Endothelial cell of umbilical vein (primary cell): ENCODE results near the gene BCCIP. TPM values are rescaled to one million over a fixed set of nuclear protein-coding genes. Genes with fewer than 3 reads are reported as not detected.

Source experiments
- BruUV-seq: library from RNA; stranded (reverse); fragments of 400-500 nt; replicated peaks from 2 replicates; lab custom pipeline; 2021; lab: Mats Ljungman, UMichigan
- CTCF ChIA-PET: fragments of 300-600, 350-600 bp; sonication (Branson Sonifier 250); formaldehyde crosslinking; loops from one replicate; lab custom pipeline; 2021; ENCODE audit warnings: antibody characterized with exemption, inconsistent platforms; lab: Charles Lee
- POLR2A ChIA-PET: fragments of 300-600, 350-600 bp; sonication (Branson Sonifier 250); formaldehyde crosslinking; loops from one replicate; lab custom pipeline; 2021; ENCODE audit warnings: antibody characterized with exemption, inconsistent platforms; lab: Charles Lee
- DNase-seq: peaks from one replicate; pipeline ENCODE4 v3.0.0-alpha.2; 2011; ENCODE audit warnings: low read depth, low spot score
- FAIRE-seq: peaks from 2 replicates; lab custom pipeline; 2011; peaks lifted over from hg19 to GRCh38; lab: Jason Lieb, UNC
- H2AFZ ChIP-seq: 2 replicates; pipeline ENCODE4 v1.6.0; 2012; ENCODE audit warnings: low read depth, low read length, control low read depth, inconsistent platforms
- H3K27ac ChIP-seq: 2 replicates; pipeline ENCODE4 v1.5.1; 2011; ENCODE audit warnings: low read depth, mild to moderate bottlenecking, control low read depth, low read length, moderate library complexity; ENCODE audit not compliant: insufficient read depth
- H3K27me3 ChIP-seq, 2 experiments: 2 replicates each; pipeline versions ENCODE4 v1.6.0 to v1.6.1; 2011; ENCODE audit warnings: low read length in 2 of 2, mixed read lengths in 1 of 2; ENCODE audit not compliant: control insufficient read depth in 2 of 2, insufficient read depth in 2 of 2
- H3K36me3 ChIP-seq, 2 experiments: 2 replicates in 1 of 2; 3 replicates in 1 of 2; pipeline ENCODE4 v1.5.1; 2011; ENCODE audit warnings: low read length in 2 of 2, mild to moderate bottlenecking in 1 of 2, moderate library complexity in 1 of 2; ENCODE audit not compliant: control insufficient read depth in 2 of 2, insufficient read depth in 2 of 2; ENCODE audit errors: extremely low read depth in 1 of 2
- H3K4me1 ChIP-seq: 3 replicates; pipeline ENCODE4 v1.5.1; 2011; ENCODE audit warnings: mild to moderate bottlenecking, low read length; ENCODE audit not compliant: control insufficient read depth, insufficient read depth; ENCODE audit errors: extremely low read depth
- H3K4me2 ChIP-seq: 2 replicates; pipeline ENCODE4 v1.6.1; 2011; ENCODE audit warnings: low read length, control low read depth, mixed read lengths; ENCODE audit not compliant: insufficient read depth
- H3K4me3 ChIP-seq, 3 experiments: fragments of 200-600 bp in 1 of 3; sonication (generic), shearing (Covaris generic) in 1 of 3; replicated peaks in 1 of 3; 2 replicates each; pipeline ENCODE4 v1.5.1; 2011 to 2016; ENCODE audit warnings: control low read depth in 3 of 3, low read length in 3 of 3, mild to moderate bottlenecking in 2 of 3, inconsistent platforms in 1 of 3, low read depth in 1 of 3, moderate library complexity in 1 of 3; ENCODE audit not compliant: insufficient read depth in 1 of 3
- H3K79me2 ChIP-seq: 2 replicates; pipeline ENCODE4 v1.6.0; 2012; ENCODE audit warnings: low read length, inconsistent platforms; ENCODE audit not compliant: control insufficient read depth, insufficient read depth
- H3K9ac ChIP-seq: replicated peaks from 2 replicates; pipeline ENCODE3; 2011; ENCODE audit warnings: low read length, control low read depth; ENCODE audit not compliant: insufficient read depth; ENCODE audit errors: extremely low read depth
- H3K9me1 ChIP-seq: replicated peaks from 3 replicates; pipeline ENCODE4 v1.6.0; 2011; ENCODE audit warnings: mild to moderate bottlenecking, low read length; ENCODE audit not compliant: control insufficient read depth, insufficient read depth; ENCODE audit errors: extremely low read depth
- H3K9me3 ChIP-seq: replicated peaks from 2 replicates; pipeline ENCODE4 v1.5.1; 2012; ENCODE audit warnings: low read length, inconsistent platforms; ENCODE audit not compliant: control insufficient read depth, insufficient read depth
- H4K20me1 ChIP-seq: replicated peaks from 2 replicates; pipeline ENCODE3; 2011; ENCODE audit warnings: mild to moderate bottlenecking, low read length; ENCODE audit not compliant: control insufficient read depth, insufficient read depth; ENCODE audit errors: extremely low read depth
- EZH2 ChIP-seq: IDR thresholded peaks from 2 replicates; pipeline ENCODE4 v1.6.1; 2012; ENCODE audit warnings: borderline replicate concordance, low read depth, mild to moderate bottlenecking, moderate library complexity, low read length, inconsistent platforms; ENCODE audit not compliant: severe bottlenecking
- FOS ChIP-seq: IDR thresholded peaks from 2 replicates; pipeline ENCODE4 v1.6.1; 2011; ENCODE audit warnings: mild to moderate bottlenecking, low read length, moderate library complexity, borderline replicate concordance; ENCODE audit not compliant: insufficient read depth
- GATA2 ChIP-seq: IDR thresholded peaks from 2 replicates; pipeline ENCODE4 v1.7.0; 2011; ENCODE audit warnings: low read depth, mild to moderate bottlenecking, moderate library complexity, mixed read lengths, low read length; ENCODE audit not compliant: insufficient read length, insufficient read depth
- JUN ChIP-seq: IDR thresholded peaks from 2 replicates; pipeline ENCODE4 v1.6.1; 2011; ENCODE audit warnings: borderline replicate concordance, low read depth; ENCODE audit not compliant: insufficient read length, insufficient read depth
- MYC ChIP-seq: IDR thresholded peaks from one replicate; pipeline ENCODE4 v1.6.1; 2011; ENCODE audit warnings: mild to moderate bottlenecking, low read depth, low read length
- POLR2A ChIP-seq: IDR thresholded peaks from 2 replicates; pipeline ENCODE4 v1.6.1; 2012; ENCODE audit warnings: low read depth, mild to moderate bottlenecking, control low read depth, low read length
- POLR2AphosphoS5 ChIP-seq: IDR thresholded peaks from 2 replicates; pipeline ENCODE4 v1.6.1; 2012; ENCODE audit warnings: low read depth, mild to moderate bottlenecking, control low read depth, low read length, moderate library complexity; ENCODE audit not compliant: insufficient read depth
- dilution Hi-C: fragments of 300-500 bp; cut with MboI; formaldehyde crosslinking; loops from one replicate; pipeline ENCODE4 v1.15.0; 2019; ENCODE audit warnings: low sequenced_read_pairs; ENCODE audit not compliant: extremely low pct_ligation_motif_present
- intact Hi-C: fragments of 100-400 bp; cut with micrococcal nuclease; formaldehyde crosslinking; loops from one replicate; pipeline ENCODE4 v1.10.0; 2022
- polyA plus RNA-seq, 4 experiments: library from polyadenylated mRNA; depleted of rRNA in 3 of 4; stranded (reverse) in 3 of 4; unstranded in 1 of 4; fragments of >200 nt; gene quantifications; 2 replicates each; pipeline versions ENCODE4 v1.2.1 to v1.2.3, GENCODE V29; 2011 to 2012; ENCODE audit warnings: missing spikeins in 1 of 4
- total RNA-seq: library from RNA; stranded (reverse); gene quantifications from 2 replicates; pipeline ENCODE4 v1.2.3, GENCODE V29; 2021
- TF ChIP-seq, protein P1 (sequence below): IDR thresholded peaks from 2 replicates; pipeline ENCODE4 v1.6.1; 2011; ENCODE audit not compliant: insufficient read depth, insufficient read length
- TF ChIP-seq, protein P2 (sequence below), 2 donors: IDR thresholded peaks; 1 replicate in 1 of 2; 2 replicates in 1 of 2; pipeline ENCODE4 v1.5.1; 2011; ENCODE audit warnings: low read length in 2 of 2, mild to moderate bottlenecking in 2 of 2, moderate library complexity in 2 of 2, control low read depth in 1 of 2, inconsistent platforms in 1 of 2, low read depth in 1 of 2; ENCODE audit not compliant: insufficient read depth in 1 of 2; ENCODE audit errors: extremely low read depth in 1 of 2

BCCIP gene
- total and polyA plus RNA-seq, 2 donors (not counting 3 experiments of a cell fraction or from before 2014, with no cell fraction given), result 14.5 to 73.5 TPM

DNA sequence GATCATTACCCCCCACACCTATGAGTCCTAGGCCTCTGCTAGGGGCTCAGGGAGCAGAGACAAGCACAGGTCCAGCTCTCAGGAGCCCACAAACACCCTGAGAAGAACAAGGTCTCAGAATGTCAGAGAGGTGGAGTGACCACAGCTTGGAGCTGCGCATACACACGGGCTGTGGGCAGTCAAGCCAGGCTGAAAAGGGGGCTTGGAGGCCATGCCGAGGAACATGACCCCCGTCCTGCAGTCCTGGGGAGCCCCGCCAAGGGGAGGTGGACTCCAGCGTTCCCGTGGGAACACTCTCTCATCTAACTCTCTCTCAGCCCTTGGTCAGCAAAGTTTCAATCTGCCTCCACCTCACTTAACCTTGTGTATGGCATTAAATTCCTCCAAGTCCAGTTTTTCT lies 39.9 kb upstream of the BCCIP start:
- Histone ChIP-seq H2AFZ (no peak overlapping the region), H3K9me3 (no peaks in the 10 kb centered on the region), H3K9me1 (no peaks in the 10 kb centered on the region), H3K4me3 (no peak overlapping the region), H3K9ac (no peak overlapping the region), H3K79me2 (no peaks in the 10 kb centered on the region), H3K27me3 (no peaks in the 10 kb centered on the region), H3K36me3 (no peaks in the 10 kb centered on the region), H3K4me2 (no peak overlapping the region), H3K27ac (no peak overlapping the region), H4K20me1 (no peaks in the 10 kb centered on the region), H3K4me1 (no peaks in the 10 kb centered on the region)
- no peak for TF ChIP-seq FOS
- no peak for TF ChIP-seq MYC
- TF ChIP-seq, protein P1, sequence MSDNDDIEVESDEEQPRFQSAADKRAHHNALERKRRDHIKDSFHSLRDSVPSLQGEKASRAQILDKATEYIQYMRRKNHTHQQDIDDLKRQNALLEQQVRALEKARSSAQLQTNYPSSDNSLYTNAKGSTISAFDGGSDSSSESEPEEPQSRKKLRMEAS, result no peak
- TF ChIP-seq POLR2AphosphoS5, result no peak
- no peak for TF ChIP-seq EZH2
- TF ChIP-seq GATA2, result no peak
- TF ChIP-seq, protein P2, sequence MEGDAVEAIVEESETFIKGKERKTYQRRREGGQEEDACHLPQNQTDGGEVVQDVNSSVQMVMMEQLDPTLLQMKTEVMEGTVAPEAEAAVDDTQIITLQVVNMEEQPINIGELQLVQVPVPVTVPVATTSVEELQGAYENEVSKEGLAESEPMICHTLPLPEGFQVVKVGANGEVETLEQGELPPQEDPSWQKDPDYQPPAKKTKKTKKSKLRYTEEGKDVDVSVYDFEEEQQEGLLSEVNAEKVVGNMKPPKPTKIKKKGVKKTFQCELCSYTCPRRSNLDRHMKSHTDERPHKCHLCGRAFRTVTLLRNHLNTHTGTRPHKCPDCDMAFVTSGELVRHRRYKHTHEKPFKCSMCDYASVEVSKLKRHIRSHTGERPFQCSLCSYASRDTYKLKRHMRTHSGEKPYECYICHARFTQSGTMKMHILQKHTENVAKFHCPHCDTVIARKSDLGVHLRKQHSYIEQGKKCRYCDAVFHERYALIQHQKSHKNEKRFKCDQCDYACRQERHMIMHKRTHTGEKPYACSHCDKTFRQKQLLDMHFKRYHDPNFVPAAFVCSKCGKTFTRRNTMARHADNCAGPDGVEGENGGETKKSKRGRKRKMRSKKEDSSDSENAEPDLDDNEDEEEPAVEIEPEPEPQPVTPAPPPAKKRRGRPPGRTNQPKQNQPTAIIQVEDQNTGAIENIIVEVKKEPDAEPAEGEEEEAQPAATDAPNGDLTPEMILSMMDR (IDR thresholded peaks at IDR 0.05; ENCODE audit: extremely low read depth in 1 of 2, insufficient read depth in 1 of 2, low read depth in 1 of 2, low read length in 2 of 2), result no peak
- TF ChIP-seq POLR2A, result no peak
- no peak for TF ChIP-seq JUN
- CTCF ChIA-PET, result no interaction called here
- no TSS peak for BruUV-seq
- intact Hi-C loops, result no loop called here
- dilution Hi-C loops, result no loop called here
- POLR2A ChIA-PET, result no interaction called here
- DNase-seq (no peak), FAIRE-seq (no peak)
